IPS-11a (cell line): ENCODE measurements around the gene SELENOS.
A peak's percentile ranks its signal among the peaks of the same experiment; 100 is the strongest.

Source experiments
- H3K4me3 ChIP-seq: one replicate; pipeline ENCODE4 v1.5.1; 2013; ENCODE audit warnings: low read depth, low read length, control low read depth

SELENOS gene

GRCh38 chr15:101277038-101277822 lies at the start of gene SELENOS:
Gene SELENOS, minus strand, starts transcription at chr15:101277485. Its CDS starts 68 bp downstream, at chr15:101277417.
- peak within 1 kb of the TSS; percentile 87 for H3K4me3 ChIP-seq

- no peak overlapping the region for H3K4me3 ChIP-seq
These were observed 49.3 kb upstream of the SELENOS start for GRCh38 chr15:101326462-101327146.

- no peak overlapping the region for H3K4me3 ChIP-seq
These were observed 48.7 kb upstream of the SELENOS start for GRCh38 chr15:101326026-101326315.

GRCh38 chr15:101325263-101326025 lies 48.2 kb upstream of the SELENOS start:
- no peak overlapping the region for H3K4me3 ChIP-seq

GRCh38 chr15:101324524-101325177 lies 47.4 kb upstream of the SELENOS start:
- no peak overlapping the region for H3K4me3 ChIP-seq

- H3K4me3 ChIP-seq, result no peak overlapping the region
These were observed 46.7 kb upstream of the SELENOS start for GRCh38 chr15:101323793-101324523.

GRCh38 chr15:101322854-101323477 lies 45.7 kb upstream of the SELENOS start:
- no peak overlapping the region for H3K4me3 ChIP-seq

GRCh38 chr15:101322016-101322695 lies 44.9 kb upstream of the SELENOS start:
- no peak overlapping the region for H3K4me3 ChIP-seq

GRCh38 chr15:101320501-101321052 lies 43.3 kb upstream of the SELENOS start:
- no peak overlapping the region for H3K4me3 ChIP-seq

GRCh38 chr15:101318839-101319238 lies 41.6 kb upstream of the SELENOS start:
- H3K4me3 ChIP-seq, result no peak overlapping the region

- H3K4me3 ChIP-seq, result no peak overlapping the region
These were observed 41.0 kb upstream of the SELENOS start for GRCh38 chr15:101318147-101318819.

- H3K4me3 ChIP-seq, result no peak overlapping the region
These were observed 40.1 kb upstream of the SELENOS start for GRCh38 chr15:101317336-101317872.

- no peak overlapping the region for H3K4me3 ChIP-seq
These were observed 39.2 kb upstream of the SELENOS start for GRCh38 chr15:101316529-101316928.

- H3K4me3 ChIP-seq, result no peak overlapping the region
These were observed 38.5 kb upstream of the SELENOS start for GRCh38 chr15:101315736-101316135.

GRCh38 chr15:101314336-101315125 lies 37.2 kb upstream of the SELENOS start:
- no peak overlapping the region for H3K4me3 ChIP-seq

GRCh38 chr15:101313041-101313761 lies 35.9 kb upstream of the SELENOS start:
- H3K4me3 ChIP-seq, result no peak overlapping the region

- no peak overlapping the region for H3K4me3 ChIP-seq
These were observed 33.2 kb upstream of the SELENOS start for GRCh38 chr15:101310508-101310907.
